Measurements from ENCODE around the gene ACAT1. TPM values are rescaled to one million over a fixed set of nuclear protein-coding genes. Genes with fewer than 3 reads are reported as not detected.

The ACAT1 gene
- total and polyA plus RNA-seq, 2 of the 4 experiments (the other 2 are of a cell fraction), result 57.7 to 59.9 TPM

GRCh38 chr11:108177570-108177969 is 56.2 kb downstream of the ACAT1 start:
- no peak overlapping the region for H2BK15ac ChIP-seq (ENCODE audit: low read depth, low read length)
- H2AK5ac ChIP-seq (ENCODE audit: low read depth, low read length), result no peak overlapping the region
- no peak overlapping the region for H3K4ac ChIP-seq (ENCODE audit: low read depth, low read length)
- no peak overlapping the region for H3K56ac ChIP-seq (ENCODE audit: extremely low read depth, insufficient read depth, low read length)
- no CpG with 5 or more reads among the region's 5 CpGs for WGBS, 2 experiments (ENCODE audit: extremely low coverage in 2 of 2, insufficient read length in 1 of 2)
- H3K79me1 ChIP-seq (ENCODE audit: low read depth in 1 of 2, low read length in 2 of 2), result no peaks in the 10 kb centered on the region
- intact Hi-C loops (cut with micrococcal nuclease) (no loop called here), in situ Hi-C loops (cut with MboI; ENCODE audit: low sequenced_read_pairs) (no loop called here), dilution Hi-C loops (cut with HindIII; ENCODE audit: low sequenced_read_pairs, unreplicated experiment) (no loop called here)
- no peaks in the 10 kb centered on the region for H3K27me3 ChIP-seq (ENCODE audit: control insufficient read depth, insufficient read depth, low read length)
- H2BK5ac ChIP-seq (ENCODE audit: low read depth, low read length, poor library complexity, severe bottlenecking), result no peak overlapping the region
- TF ChIP-seq MXI1 (IDR thresholded peaks at IDR 0.05; ENCODE audit: borderline replicate concordance, low read depth, low read length) (no peak), CEBPB (IDR thresholded peaks at IDR 0.05; ENCODE audit: low read depth, low read length) (no peak), MAZ (IDR thresholded peaks at IDR 0.05; ENCODE audit: borderline replicate concordance, low read depth, low read length) (no peak), SMC3 (IDR thresholded peaks at IDR 0.05; ENCODE audit: low read depth, low read length) (no peak), MAFK (IDR thresholded peaks at IDR 0.05; ENCODE audit: low read depth, low read length) (no peak)
- DNase-seq (no peak), ATAC-seq (ENCODE audit: low read depth) (no peak)
- no peak overlapping the region for H4K5ac ChIP-seq (ENCODE audit: low read depth, low read length)
- POLR2A ChIA-PET (ENCODE audit: unreplicated experiment), result no interaction called here
- CTCF ChIA-PET, result interaction anchor here (0.6 kb wide), 1 partner anchor 246 kb away, joined by 7 read pairs; no protein-coding TSS in a partner anchor
- H4K20me1 ChIP-seq (ENCODE audit: insufficient read depth, low read length), result no peaks in the 10 kb centered on the region
- no peak overlapping the region for H3K27ac ChIP-seq (ENCODE audit: insufficient read depth, low read length)
- H4K91ac ChIP-seq (ENCODE audit: insufficient read depth, low read depth, low read length), result no peak overlapping the region
- H3K23ac ChIP-seq (ENCODE audit: low read depth, low read length), result no peak overlapping the region
- H3K18ac ChIP-seq (ENCODE audit: low read depth, low read length), result no peak overlapping the region
- no peaks in the 10 kb centered on the region for H3K9me1 ChIP-seq (ENCODE audit: insufficient read depth, low read length)
- no peak overlapping the region for H2AFZ ChIP-seq (replicated peaks; ENCODE audit: low read length, poor library complexity)
- no peak overlapping the region for H2BK20ac ChIP-seq (ENCODE audit: low read depth, low read length)
- H3K4me1 ChIP-seq (ENCODE audit: control insufficient read depth, insufficient read depth, low read length), result no peaks in the 10 kb centered on the region
- no peak overlapping the region for H3K9ac ChIP-seq (ENCODE audit: low read depth, low read length)
- H2AK9ac ChIP-seq (replicated peaks; ENCODE audit: low read depth, low read length, poor library complexity), result no peak overlapping the region
- H3K4me3 ChIP-seq (ENCODE audit: insufficient read depth, low read depth, low read length), result no peak overlapping the region
- no peaks in the 10 kb centered on the region for H3K9me3 ChIP-seq (ENCODE audit: control insufficient read depth, insufficient read depth, low read length)
- H3K36me3 ChIP-seq (ENCODE audit: control insufficient read depth, insufficient read depth, low read length), result peaks cover 16% of the 10 kb centered on the region
- no TSS peak for BruUV-seq (replicated peaks)
- H3K4me2 ChIP-seq (ENCODE audit: low read depth, low read length), result no peak overlapping the region
- H3K14ac ChIP-seq (replicated peaks; ENCODE audit: low read depth, low read length), result no peak overlapping the region
- no peak overlapping the region for H2BK120ac ChIP-seq (ENCODE audit: low read depth, low read length)
- no peak overlapping the region for H4K8ac ChIP-seq (ENCODE audit: low read depth in 2 of 2, low read length in 2 of 2)

Measured in IMR-90 (cell line).